ENCODE measurements around the gene ATP4A.
"Not testable (repeated sequence)": the region's sequence is repeated elsewhere in the genome, so short reads cannot be mapped to it uniquely, and the experiment has no call there.

ATP4A gene

GRCh38 chr19:35563207-35563829 is at the start of gene ATP4A:
ATP4A (minus strand) TSS chr19:35563658; CDS start chr19:35563629, 29 bp downstream.
- DNase-seq, result no peak

DNA sequence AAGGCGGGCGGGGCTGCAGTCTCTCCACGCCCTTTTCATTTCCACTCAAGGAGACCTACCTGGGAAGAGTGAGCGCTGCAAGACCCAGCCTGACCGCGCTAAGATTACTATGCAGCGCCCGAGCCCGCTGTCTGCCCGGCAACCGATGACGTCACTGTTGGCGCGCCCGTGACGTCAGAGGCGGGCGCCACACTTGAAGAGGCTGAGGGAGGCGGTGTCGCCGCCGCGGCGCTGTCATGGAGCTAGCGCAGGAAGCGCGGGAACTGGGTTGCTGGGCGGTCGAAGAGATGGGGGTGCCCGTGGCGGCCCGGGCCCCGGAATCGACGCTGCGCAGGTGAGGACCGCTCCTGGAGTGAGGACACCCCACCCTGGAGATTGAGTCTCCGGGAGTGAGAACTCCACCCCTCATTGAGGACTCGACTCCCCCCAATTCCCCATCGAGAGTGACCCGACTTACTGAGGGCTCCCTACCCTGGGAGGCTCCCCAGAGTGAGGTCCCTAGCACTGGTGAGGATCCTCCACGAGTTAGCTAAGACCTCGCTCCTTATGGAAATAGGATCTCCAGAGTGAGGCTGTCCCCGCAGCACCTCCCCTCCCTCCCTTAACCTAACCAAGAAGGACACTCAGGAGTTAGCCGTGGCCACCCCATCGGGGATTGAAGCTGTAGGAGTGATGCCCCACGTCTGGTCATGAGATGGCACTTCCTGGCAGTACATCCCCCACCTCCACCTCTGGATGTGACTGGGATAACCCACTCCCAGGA is 49.3 kb upstream of the ATP4A start, which contains the start of gene HAUS5:
Gene HAUS5 (plus strand): TSS at position 177 of the 763 bp plus-strand sequence. CDS start 60 bp downstream, at position 237.
- DNase-seq, result peak; percentile 67

DNA sequence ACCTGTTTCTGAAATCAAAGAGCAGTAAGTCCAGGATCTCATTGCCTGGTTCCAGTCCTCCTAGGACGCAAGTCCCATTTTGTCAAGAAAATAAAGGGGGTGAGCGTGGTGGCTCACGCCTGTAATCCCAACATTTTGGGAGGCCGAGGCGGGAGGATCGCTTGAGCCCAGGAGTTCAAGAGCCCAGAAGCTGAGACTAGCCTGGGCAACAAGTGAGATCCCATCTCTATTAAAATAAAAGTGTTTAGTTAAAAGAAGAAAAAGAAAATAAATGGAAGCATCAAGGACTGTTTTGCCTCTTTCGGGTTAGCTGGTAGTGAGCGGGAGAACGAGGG is 48.7 kb upstream of the ATP4A start:
- no peak for DNase-seq

GRCh38 chr19:35609851-35610353 is 46.4 kb upstream of the ATP4A start:
- DNase-seq, result no peak

DNA sequence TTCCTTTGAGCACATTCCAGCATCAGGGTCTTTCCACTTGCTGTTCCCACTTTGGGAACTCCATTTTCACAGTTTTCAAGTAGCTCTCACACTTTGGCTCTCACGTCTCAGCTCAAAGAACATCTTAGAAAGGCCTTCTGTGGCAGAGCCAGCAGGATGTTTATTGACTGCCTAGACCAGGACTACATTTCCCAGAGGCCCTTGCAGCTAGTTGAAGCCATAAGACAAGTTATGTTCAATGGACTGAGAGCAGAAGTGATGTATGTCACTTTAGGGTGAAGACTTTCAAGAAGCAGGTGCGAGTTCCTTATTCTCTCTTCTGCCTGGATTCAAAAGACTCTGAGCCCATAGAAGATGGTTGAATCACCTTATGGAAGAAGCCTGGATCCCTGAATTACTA is 44.8 kb upstream of the ATP4A start:
- no peak for DNase-seq

DNA sequence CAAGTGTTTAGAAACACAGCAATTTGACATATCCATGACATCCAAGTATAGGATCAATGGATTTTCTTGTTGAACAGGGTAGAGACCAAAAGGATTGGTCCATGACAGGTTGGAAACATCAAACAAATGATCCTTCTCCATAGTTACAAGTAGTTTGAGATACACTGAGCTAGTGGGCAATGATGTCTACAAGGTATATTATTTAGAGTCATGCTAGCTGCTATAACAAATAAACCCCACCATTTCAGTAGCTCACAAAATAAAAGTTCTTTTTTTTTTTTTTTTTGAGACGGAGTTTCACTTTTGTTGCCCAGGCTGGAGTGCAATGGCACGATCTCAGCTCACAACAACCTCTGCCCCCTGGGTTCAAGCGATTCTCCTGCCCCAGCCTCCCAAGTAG is 44.2 kb upstream of the ATP4A start:
- DNase-seq, result no peak

DNA sequence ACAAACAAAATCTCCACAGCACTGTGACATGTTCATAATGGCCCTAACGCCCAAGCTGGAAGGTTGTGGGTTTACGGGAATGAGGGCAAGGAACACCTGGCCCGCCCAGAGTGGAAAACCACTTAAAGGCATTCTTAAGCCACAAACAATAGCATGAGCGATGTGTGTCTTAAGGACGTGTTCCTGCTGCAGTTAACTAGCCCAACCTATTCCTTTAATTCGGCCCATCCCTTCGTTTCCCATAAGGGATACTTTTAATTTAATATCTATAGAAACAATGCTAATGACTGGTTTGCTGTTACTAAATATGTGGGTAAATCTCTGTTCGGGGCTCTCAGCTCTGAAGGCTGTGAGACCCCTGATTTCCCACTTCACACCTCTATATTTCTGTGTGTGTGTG is 43.7 kb upstream of the ATP4A start:
- DNase-seq, result not testable (repeated sequence)

DNA sequence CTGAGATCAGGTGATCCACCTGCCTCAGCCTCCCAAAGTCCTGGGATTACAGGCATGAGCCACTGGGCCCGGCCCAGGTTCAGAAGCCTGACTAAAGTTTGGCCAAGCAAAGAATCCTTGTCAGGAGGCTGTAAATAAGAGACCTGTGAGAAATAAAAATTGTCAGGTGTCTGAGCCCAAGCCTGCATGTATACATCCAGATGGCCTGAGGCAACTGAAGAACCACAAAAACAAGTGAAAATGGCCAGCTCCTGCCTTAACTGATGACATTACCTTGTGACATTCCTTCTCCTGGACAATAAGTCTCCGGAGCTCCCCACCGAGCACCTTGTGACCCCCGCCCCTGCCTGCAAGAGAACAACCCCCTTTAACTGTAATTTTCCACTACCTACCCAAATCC is 41.0 kb upstream of the ATP4A start:
- DNase-seq, result not testable (repeated sequence)

- no peak for DNase-seq
Observed at GRCh38 chr19:35601971-35602370, 38.5 kb upstream of the ATP4A start.

GRCh38 chr19:35596366-35596999 is 33.0 kb upstream of the ATP4A start:
- DNase-seq, result no peak

DNA sequence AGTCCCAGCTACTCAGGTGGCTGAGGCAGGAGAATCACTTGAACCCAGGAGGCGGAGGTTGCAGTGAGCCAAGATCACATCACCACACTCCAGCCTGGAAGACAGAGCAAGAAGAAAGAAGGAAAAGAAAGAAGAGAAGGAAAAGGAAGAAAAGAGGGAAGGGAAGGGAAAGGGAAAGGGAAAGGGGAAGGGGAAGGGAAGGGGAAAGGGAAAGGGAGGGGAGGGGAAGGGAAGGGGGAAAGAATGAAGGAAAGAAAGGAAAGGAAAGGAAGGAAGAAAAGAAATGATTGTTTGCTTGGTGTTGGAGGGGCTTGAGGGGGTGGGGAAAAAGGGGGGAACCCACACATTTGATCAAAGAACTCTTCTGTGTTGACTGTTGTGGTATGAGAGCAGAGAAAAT is 32.5 kb upstream of the ATP4A start:
- no peak for DNase-seq

DNA sequence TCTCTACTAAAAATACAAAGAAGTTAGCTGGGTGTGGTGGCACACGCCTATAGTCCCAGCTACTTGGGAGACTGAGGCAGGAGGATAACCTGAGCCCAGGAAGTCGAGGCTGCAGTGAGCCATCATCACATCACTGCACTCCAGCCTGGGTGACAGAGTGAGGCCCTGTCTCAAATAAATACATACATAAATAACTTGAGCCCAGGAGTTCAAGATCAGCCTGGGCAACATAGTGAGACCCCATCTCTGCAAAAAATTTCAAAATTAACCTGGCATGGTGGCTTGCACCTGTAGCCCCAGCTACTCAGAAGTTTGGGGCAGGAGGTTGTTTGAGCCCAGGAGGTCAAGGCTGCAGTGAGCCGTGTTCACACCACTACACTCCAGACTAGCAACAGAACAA is 31.6 kb upstream of the ATP4A start:
- not testable (repeated sequence) for DNase-seq

DNA sequence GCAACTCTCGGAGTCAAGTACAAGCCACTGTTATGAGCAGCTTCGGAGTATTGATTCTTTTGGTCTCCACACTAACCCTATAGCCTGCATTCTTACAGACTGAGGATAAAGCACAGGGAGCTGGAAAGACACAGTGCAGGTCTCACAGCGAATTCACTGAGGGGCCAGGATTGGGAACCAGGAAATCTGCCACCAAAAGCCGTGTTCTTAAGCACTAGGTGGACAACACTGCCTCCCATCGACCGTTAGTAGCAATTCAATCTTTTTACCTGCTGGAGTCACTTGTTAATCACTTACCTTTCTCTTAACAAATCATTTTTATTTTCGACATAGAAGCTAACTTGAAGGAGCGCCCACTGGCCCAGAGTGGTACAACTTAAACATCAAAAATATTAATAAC is 28.8 kb upstream of the ATP4A start:
- DNase-seq, result no peak

DNA sequence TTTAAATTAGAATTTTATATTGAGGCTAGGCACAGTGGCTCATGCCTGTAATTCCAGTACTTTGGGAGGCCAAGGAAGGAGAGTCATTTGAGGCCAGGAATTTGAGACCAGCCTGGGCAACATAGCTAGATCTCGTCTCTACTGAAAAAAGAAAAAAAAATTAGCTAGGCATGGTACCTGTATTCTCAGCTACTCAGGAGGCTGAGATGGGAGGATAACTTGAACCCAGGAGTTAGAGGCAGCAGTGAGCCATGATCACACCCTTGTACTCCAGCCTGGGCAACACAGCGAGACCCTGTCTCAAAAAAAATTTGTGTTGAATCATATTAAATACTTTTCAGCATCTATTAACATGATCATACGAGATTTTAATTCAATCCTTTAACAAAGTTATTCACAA is 27.4 kb upstream of the ATP4A start:
- no peak for DNase-seq

DNA sequence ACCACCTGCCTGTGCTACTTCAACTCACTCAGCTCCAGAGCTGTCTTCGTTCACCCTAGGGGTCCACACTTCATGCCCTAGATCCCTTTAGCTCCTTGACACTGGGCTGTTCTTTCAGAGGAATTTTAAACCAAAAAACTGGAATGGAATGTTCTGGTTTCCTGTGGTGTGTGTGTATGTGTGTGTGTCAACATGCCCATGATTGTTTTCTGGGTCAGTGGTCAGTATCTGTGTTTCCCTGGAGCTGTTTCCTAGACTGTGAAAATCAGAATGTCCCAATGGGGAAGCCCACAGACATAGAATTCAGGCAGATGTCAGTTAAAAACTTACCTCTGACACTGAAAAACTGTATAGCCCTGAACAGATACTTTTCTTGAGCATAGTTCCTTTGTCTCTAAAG is 23.9 kb upstream of the ATP4A start:
- no peak for DNase-seq

GRCh38 chr19:35585848-35586247 is 22.4 kb upstream of the ATP4A start, which contains the start of gene PMIS2:
PMIS2 (plus strand) TSS chr19:35586173; CDS start chr19:35586260, 87 bp downstream.
- no peak for DNase-seq

GRCh38 chr19:35582760-35583159 is 19.3 kb upstream of the ATP4A start:
- no peak for DNase-seq

DNA sequence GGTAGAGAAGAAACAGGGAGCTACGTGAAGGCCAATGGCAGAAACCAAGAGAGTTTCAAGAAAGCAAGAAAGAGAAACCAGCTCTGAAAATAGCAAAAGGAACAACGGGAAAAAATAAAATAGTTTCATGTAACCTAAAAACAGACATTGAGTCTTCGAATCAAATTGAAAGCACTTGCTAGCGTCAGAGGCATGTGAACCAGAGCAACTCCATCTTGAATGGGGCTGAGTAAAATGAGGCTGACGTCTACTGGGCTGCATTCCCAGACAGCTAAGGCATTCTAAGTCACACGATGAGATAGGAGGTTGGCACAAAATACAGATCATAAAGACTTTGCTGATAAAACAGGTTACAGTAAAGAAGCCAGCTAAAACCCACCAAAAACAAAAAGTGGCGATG is 15.2 kb upstream of the ATP4A start:
- DNase-seq, result no peak

DNA sequence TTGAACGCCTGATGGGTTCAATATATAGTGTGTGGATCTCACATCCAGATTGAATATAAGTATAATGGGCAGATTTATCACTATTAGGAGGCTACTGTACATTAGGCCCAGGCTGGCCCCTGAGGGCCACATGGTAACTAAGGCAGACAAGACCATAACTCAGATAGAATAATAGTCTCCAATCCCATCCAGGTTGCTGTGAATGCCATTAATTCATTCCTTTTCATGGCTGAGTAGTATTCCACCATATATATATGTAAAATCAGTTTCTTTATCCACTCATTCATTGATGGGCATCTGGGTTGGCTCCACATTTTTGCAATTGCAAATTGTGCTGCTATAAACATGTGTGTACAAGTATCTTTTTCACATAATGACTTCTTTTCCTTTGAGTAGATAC is 14.5 kb upstream of the ATP4A start:
- DNase-seq, result no peak

- no peak for DNase-seq
Observed at GRCh38 chr19:35571406-35571965, 8.0 kb upstream of the ATP4A start.

DNA sequence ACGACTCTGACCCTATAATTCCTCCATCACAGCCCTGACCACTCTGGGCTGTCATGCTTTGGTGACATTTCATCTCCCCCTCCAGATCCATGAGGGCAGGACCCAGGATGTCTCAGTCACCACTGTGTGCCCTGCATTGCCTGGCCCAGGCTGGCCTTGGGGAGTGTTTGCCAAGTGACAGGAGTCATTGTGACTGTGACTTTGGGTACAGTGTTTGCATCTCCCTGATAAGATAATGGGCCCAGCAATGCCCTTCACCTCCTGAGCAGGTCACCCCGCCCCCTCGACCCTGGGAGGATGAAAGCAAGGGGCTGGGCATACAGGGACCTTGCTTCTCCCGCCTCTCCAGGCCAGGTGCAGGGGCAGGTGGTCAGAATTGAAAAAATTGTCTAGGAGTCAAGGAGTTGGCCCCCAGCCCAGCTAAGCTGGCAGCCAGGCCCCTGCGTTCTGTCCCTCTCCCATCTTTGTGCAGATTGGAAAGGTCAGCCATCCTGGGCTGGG is 5.9 kb upstream of the ATP4A start:
- no peak for DNase-seq

DNA sequence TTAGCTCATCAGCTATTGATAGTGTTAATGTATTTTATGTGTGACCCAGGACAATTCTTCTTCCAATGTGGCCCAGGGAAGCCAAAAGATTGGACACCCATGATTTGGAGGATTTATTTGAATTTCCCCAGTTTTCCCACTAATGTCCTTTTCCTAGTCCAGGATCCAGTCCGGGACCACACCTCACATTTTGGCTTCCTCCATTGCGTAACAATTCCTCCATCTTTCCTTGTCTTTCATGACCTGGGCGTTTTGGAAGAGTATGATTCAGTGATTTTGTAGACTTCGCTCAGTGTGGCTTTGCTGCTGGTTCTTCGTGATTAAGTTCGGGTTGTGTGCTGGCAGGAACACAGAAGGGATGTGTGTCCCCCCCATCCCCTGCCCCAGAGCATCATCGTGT is 3.3 kb upstream of the ATP4A start:
- no peak for DNase-seq
